Brain microvascular endothelial cell (primary cell): ENCODE measurements around the gene VSIG10L2.

Experiments used
- DNase-seq: peaks from one replicate; pipeline ENCODE4 v3.0.0-alpha.2; 2020
- H3K27ac ChIP-seq: fragments of 250-450 bp; sonication (Bioruptor Pico); 2 replicates; pipeline ENCODE4 v1.5.1; 2020; ENCODE audit warnings: mild to moderate bottlenecking, moderate library complexity
- H3K27me3 ChIP-seq: fragments of 250-450 bp; sonication (Bioruptor Pico); replicated peaks from 2 replicates; pipeline ENCODE4 v1.5.1; 2020; ENCODE audit warnings: mild to moderate bottlenecking
- H3K36me3 ChIP-seq: fragments of 250-450 bp; sonication (Bioruptor Pico); replicated peaks from 2 replicates; pipeline ENCODE4 v1.5.1; 2020; ENCODE audit warnings: mild to moderate bottlenecking
- H3K4me3 ChIP-seq: 2 replicates; pipeline ENCODE4 v1.5.1; 2011; ENCODE audit warnings: low read depth, mild to moderate bottlenecking, control low read depth, low read length, moderate library complexity
- CTCF ChIP-seq: IDR thresholded peaks from 2 replicates; pipeline ENCODE4 v1.5.1; 2011; ENCODE audit warnings: low read depth, mild to moderate bottlenecking, moderate library complexity, low read length, control low read depth, inconsistent platforms; ENCODE audit errors: missing control alignments
- in situ Hi-C: cut with HindIII; loops from 2 replicates; pipeline ENCODE4 v1.10.0; 2017; ENCODE audit warnings: low sequenced_read_pairs, low pct_ligation_motif_present

VSIG10L2 gene

GRCh38 chr11:125932301-125932700 is 13.5 kb upstream of the VSIG10L2 start:
- H3K27ac ChIP-seq: no peak overlapping the region
- no peaks in the 10 kb centered on the region for H3K36me3 ChIP-seq
- in situ Hi-C loops: loop anchor here (25.0 kb wide), 1 partner anchor 255 kb away; no protein-coding TSS in a partner anchor
- DNase-seq: no peak
- peaks cover 2% of the 10 kb centered on the region for H3K27me3 ChIP-seq
- H3K4me3 ChIP-seq: no peak overlapping the region
- TF ChIP-seq CTCF: no peak

- in situ Hi-C loops: loop anchor here (25.0 kb wide), 1 partner anchor 254 kb away; no protein-coding TSS in a partner anchor
- TF ChIP-seq CTCF: no peak
Measured at GRCh38 chr11:125933030-125933813, 12.6 kb upstream of the VSIG10L2 start.

GRCh38 chr11:125934473-125934872 is 11.4 kb upstream of the VSIG10L2 start:
- in situ Hi-C loops: loop anchor here (25.0 kb wide), 1 partner anchor 253 kb away; no protein-coding TSS in a partner anchor
- TF ChIP-seq CTCF: no peak
- H3K4me3 ChIP-seq: no peak overlapping the region
- H3K27ac ChIP-seq: no peak overlapping the region
- no peak for DNase-seq
- no peaks in the 10 kb centered on the region for H3K36me3 ChIP-seq
- H3K27me3 ChIP-seq: no peaks in the 10 kb centered on the region

More at GRCh38 chr11:125933030-125933813, 12.6 kb upstream of the VSIG10L2 start:
- H3K36me3 ChIP-seq: no peaks in the 10 kb centered on the region
- no peak overlapping the region for H3K27ac ChIP-seq
- no peaks in the 10 kb centered on the region for H3K27me3 ChIP-seq
- DNase-seq: no peak
- H3K4me3 ChIP-seq: no peak overlapping the region

GRCh38 chr11:125935056-125935455 is 10.8 kb upstream of the VSIG10L2 start:
- no peak overlapping the region for H3K4me3 ChIP-seq
- TF ChIP-seq CTCF: peak; percentile 25
- no peak overlapping the region for H3K27ac ChIP-seq
- no peaks in the 10 kb centered on the region for H3K27me3 ChIP-seq
- in situ Hi-C loops: loop anchor here (25.0 kb wide), 1 partner anchor 252 kb away; no protein-coding TSS in a partner anchor
- no peaks in the 10 kb centered on the region for H3K36me3 ChIP-seq
- DNase-seq: no peak

- Histone ChIP-seq H3K27ac (no peak overlapping the region), H3K36me3 (no peaks in the 10 kb centered on the region), H3K4me3 (no peak overlapping the region), H3K27me3 (no peaks in the 10 kb centered on the region)
- in situ Hi-C loops: loop anchor here (25.0 kb wide), 1 partner anchor 252 kb away; no protein-coding TSS in a partner anchor
- no peak for TF ChIP-seq CTCF
- DNase-seq: no peak
Measured at GRCh38 chr11:125935618-125936199, 10.1 kb upstream of the VSIG10L2 start.
